Prostate gland (tissue), 2 donors: Measurements from ENCODE around the gene TESK2. TPM values are rescaled to one million over a fixed set of nuclear protein-coding genes. Genes with fewer than 3 reads are reported as not detected.

Experiments used
- DNase-seq: peaks from one replicate; pipeline ENCODE4 v3.0.0-alpha.2; 2019; ENCODE audit warnings: low spot score
- H3K27ac ChIP-seq, 2 donors: fragments of 200-600 bp; sonication (generic); 2 replicates each; pipeline ENCODE4 v1.5.1; 2017 to 2019
- H3K27me3 ChIP-seq: fragments of 200-600 bp; sonication (generic); replicated peaks from 2 replicates; pipeline ENCODE4 v1.5.1; 2019; ENCODE audit not compliant: insufficient read depth
- H3K36me3 ChIP-seq, 2 donors: fragments of 200-600 bp; sonication (generic); 1 replicate in 1 of 2; 2 replicates in 1 of 2; pipeline versions ENCODE4 v1.5.1 to v1.8.1; 2017 to 2019
- H3K4me1 ChIP-seq: fragments of 200-600 bp; sonication (generic); replicated peaks from 2 replicates; pipeline ENCODE4 v1.5.1; 2019
- H3K4me3 ChIP-seq, 2 donors: fragments of 200-600 bp; sonication (generic); 2 replicates each; pipeline ENCODE4 v1.5.1; 2017 to 2019
- H3K9me3 ChIP-seq: fragments of 200-600 bp; sonication (generic); 2 replicates; pipeline ENCODE4 v1.5.1; 2017
- POLR2A ChIP-seq: fragments of 450-650 bp; IDR thresholded peaks from one replicate; pipeline ENCODE4 v1.6.1; 2016; ENCODE audit warnings: antibody characterized with exemption, mild to moderate bottlenecking
- POLR2AphosphoS5 ChIP-seq: sonication (generic); formaldehyde crosslinking; IDR thresholded peaks from one replicate; pipeline ENCODE4 v1.6.1; 2017; ENCODE audit warnings: antibody characterized with exemption
- WGBS: methylation state at CpG from one replicate; pipeline ENCODE4 v1.1.5; 2018; 5-methylcytosine and 5-hydroxymethylcytosine counted together
- intact Hi-C: fragments of 100-400 bp; cut with DNase I; formaldehyde crosslinking; loops from one replicate; pipeline ENCODE4 v1.14.2; 2022
- total RNA-seq, 2 donors: library from RNA; depleted of rRNA; stranded (reverse); fragments of >200 nt; gene quantifications; one replicate each; pipeline ENCODE4 v1.1.0, GENCODE V29; 2016
- TF ChIP-seq, protein P1 (sequence below), 4 experiments: fragments of 200-600 bp in 2 of 4; fragments of 450-650 bp in 2 of 4; sonication (generic) in 2 of 4; IDR thresholded peaks; 1 replicate in 3 of 4; 2 replicates in 1 of 4; pipeline ENCODE4 v1.5.1; 2016 to 2019; ENCODE audit warnings: antibody characterized with exemption in 4 of 4, mild to moderate bottlenecking in 2 of 4, moderate library complexity in 2 of 4

The TESK2 gene
- total RNA-seq, 2 donors from 2014 or later: 21.4 to 26.4 TPM

DNA sequence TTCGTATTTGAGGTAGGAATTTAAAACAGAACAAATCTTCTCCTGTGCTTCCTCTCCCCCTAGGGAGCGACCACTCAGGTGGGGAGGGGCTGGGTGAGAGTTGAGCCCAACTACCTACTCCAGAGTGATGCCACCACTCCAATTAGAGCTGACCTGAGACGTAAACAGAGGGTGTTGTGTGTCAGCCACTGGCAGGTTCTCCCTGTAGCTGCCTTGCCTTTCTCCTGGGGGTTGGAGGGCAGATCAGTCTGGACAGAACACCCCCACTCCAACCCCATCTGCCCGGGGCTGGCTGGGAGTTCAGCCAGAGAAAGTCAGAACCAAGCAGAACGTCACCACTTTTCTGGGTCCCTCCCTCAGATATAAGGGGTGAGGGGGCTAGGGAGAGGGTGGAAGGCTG is 162.3 kb downstream of the TESK2 start:
- H3K27me3 ChIP-seq: no peaks in the 10 kb centered on the region
- TF ChIP-seq POLR2AphosphoS5 (no peak), POLR2A (no peak)
- TF ChIP-seq, protein P1, sequence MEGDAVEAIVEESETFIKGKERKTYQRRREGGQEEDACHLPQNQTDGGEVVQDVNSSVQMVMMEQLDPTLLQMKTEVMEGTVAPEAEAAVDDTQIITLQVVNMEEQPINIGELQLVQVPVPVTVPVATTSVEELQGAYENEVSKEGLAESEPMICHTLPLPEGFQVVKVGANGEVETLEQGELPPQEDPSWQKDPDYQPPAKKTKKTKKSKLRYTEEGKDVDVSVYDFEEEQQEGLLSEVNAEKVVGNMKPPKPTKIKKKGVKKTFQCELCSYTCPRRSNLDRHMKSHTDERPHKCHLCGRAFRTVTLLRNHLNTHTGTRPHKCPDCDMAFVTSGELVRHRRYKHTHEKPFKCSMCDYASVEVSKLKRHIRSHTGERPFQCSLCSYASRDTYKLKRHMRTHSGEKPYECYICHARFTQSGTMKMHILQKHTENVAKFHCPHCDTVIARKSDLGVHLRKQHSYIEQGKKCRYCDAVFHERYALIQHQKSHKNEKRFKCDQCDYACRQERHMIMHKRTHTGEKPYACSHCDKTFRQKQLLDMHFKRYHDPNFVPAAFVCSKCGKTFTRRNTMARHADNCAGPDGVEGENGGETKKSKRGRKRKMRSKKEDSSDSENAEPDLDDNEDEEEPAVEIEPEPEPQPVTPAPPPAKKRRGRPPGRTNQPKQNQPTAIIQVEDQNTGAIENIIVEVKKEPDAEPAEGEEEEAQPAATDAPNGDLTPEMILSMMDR (IDR thresholded peaks at IDR 0.05): no peak
- H3K4me1 ChIP-seq: peaks cover 6% of the 10 kb centered on the region
- 58% methylated on average over 5 of the region's 5 CpGs for WGBS
- DNase-seq: no peak
- H3K4me3 ChIP-seq: no peak overlapping the region
- H3K9me3 ChIP-seq: no peaks in the 10 kb centered on the region
- H3K36me3 ChIP-seq: peaks cover 2 to 8% of the 10 kb centered on the region in 2 donors
- intact Hi-C loops: no loop called here
- H3K27ac ChIP-seq: no peak overlapping the region

DNA sequence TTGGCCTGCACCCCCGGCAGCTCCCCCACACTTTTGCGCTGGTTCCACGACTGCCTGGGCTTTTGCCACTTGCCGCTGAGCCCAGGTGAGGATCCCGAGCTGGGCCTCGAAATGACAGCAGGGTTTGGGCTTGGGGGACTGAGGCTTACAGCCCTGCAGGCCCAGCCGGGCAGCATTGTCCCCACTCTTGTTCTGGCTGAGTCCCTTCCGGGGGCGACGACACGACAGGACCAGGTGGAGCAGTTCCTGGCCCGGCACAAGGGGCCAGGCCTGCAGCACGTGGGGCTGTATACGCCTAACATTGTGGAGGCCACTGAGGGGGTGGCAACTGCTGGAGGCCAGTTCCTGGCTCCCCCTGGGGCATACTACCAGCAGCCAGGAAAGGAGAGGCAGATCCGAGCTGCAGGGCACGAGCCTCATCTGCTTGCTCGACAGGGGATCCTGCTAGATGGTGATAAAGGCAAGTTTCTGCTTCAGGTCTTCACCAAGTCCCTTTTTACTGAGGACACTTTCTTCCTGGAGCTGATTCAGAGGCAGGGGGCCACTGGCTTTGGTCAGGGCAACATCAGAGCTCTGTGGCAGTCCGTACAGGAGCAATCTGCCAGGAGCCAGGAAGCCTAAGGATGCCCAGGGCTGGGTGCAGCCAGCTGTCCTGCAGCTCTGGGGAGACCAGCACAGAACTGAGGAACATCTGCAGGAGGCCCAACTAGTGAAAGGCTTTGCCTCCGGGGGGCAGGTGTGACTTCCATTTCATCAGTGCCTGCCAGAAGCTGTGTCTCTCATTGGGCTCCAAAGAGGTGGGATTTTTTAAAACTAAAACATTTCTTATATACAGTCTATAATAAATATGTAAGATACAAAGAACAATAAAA is 163.1 kb downstream of the TESK2 start:
- no peak for TF ChIP-seq POLR2A
- TF ChIP-seq, protein P1 (IDR thresholded peaks at IDR 0.05): no peak
- TF ChIP-seq POLR2AphosphoS5: no peak
- Histone ChIP-seq H3K27ac (no peak overlapping the region), H3K4me3 (no peak overlapping the region), H3K4me1 (peaks cover 6% of the 10 kb centered on the region), H3K9me3 (no peaks in the 10 kb centered on the region), H3K36me3 (peaks cover 0 to 4% of the 10 kb centered on the region in 2 donors), H3K27me3 (no peaks in the 10 kb centered on the region)
- intact Hi-C loops: no loop called here
- 79% methylated on average over 19 of the region's 19 CpGs for WGBS
- no peak for DNase-seq

DNA sequence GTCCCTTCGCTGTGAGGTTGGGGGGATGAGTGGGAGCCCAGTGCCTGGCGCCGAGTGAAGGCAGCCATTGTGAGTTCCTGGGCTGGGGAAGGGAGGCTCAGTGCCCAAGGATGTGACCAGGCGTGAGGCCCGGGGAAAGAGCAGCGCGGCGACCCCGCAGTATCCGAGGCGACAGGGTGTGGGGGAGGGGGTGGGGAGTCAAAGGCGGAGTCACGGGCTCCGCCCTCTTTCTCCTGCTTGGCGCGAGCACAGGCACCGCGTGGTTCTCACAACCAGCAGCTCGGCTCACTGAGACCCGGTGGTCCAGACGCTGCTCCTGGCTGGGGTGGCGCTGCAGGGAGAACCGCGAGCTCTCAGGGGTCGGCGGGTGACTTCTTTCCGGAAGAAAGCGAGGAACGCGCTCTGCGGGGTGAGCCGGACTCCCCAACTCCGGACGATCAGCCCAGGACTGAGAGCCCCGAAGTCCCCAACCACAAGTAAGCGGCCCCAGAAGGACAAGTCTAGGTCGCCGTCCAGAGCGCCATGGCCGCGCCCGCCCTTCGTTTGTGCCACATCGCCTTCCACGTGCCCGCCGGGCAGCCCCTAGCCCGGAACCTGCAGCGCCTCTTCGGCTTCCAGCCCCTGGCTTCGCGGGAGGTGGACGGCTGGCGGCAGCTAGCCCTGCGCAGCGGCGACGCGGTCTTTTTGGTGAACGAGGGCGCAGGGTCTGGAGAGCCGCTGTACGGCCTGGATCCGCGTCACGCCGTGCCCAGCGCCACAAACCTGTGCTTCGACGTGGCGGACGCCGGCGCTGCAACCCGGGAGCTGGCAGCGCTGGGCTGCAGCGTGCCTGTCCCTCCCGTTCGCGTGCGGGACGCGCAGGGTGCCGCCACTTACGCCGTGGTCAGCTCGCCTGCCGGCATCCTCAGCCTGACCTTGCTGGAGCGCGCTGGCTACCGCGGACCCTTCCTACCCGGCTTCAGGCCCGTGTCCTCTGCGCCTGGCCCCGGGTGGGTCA is 164.0 kb downstream of the TESK2 start, which contains the start of gene HPDL:
Gene HPDL (plus strand): TSS at position 269 of the 997 bp plus-strand sequence. CDS start 254 bp downstream, at position 523.
- Histone ChIP-seq H3K9me3 (no peaks in the 10 kb centered on the region), H3K36me3 (no peaks in the 10 kb centered on the region), H3K27me3 (no peaks in the 10 kb centered on the region), H3K4me3 (peak within 1 kb of the TSS; percentile 29 to 36), H3K4me1 (peaks cover 6% of the 10 kb centered on the region), H3K27ac (no peak within 1 kb of the TSS)
- intact Hi-C loops: no loop called here
- WGBS: 22% methylated on average over 39 of the region's 96 CpGs
- peak; percentile 46 for DNase-seq
- peak; percentile 19 for TF ChIP-seq POLR2AphosphoS5
- no peak for TF ChIP-seq POLR2A

DNA sequence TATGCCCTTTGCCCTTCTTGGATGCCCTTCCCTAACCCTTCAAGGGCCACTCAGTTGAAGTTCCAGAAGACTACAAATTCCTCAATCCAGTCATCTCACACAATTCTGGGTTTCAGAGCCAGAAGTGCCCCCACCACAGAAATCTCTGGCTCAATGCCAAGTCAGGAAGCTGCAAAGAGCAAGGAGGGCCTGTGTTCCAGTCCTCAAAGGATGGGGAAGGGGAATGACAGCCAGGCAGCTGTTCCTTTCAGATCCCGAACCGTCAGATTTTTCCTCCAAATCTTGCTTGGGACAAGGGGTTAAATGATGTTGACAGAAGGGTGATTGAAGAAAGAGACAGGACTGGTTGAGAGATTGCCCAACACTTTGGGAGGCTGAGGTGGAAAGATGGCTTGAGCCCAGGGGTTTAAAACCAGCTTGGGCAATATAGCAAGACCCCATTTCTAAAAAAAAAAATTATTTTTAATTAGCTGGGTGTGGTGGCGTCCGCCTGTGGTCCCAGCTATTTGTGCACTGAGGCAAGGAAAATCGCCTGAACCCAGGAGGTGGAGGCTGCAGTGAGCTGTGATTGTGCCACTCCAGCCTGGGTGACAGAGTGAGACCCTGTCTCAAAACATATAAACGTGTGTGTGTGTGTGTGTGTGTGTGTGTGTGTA is 165.0 kb downstream of the TESK2 start:
- H3K4me3 ChIP-seq: no peak overlapping the region
- peaks cover 6% of the 10 kb centered on the region for H3K4me1 ChIP-seq
- TF ChIP-seq, protein P1 (IDR thresholded peaks at IDR 0.05): no peak
- TF ChIP-seq POLR2AphosphoS5: no peak
- no peak for TF ChIP-seq POLR2A
- DNase-seq: no peak
- intact Hi-C loops: no loop called here
- no peaks in the 10 kb centered on the region for H3K9me3 ChIP-seq
- no peaks in the 10 kb centered on the region for H3K36me3 ChIP-seq
- 64% methylated on average over 6 of the region's 6 CpGs for WGBS
- no peak overlapping the region for H3K27ac ChIP-seq
- no peaks in the 10 kb centered on the region for H3K27me3 ChIP-seq
